ENCODE data around the gene XRCC5.

DNA sequence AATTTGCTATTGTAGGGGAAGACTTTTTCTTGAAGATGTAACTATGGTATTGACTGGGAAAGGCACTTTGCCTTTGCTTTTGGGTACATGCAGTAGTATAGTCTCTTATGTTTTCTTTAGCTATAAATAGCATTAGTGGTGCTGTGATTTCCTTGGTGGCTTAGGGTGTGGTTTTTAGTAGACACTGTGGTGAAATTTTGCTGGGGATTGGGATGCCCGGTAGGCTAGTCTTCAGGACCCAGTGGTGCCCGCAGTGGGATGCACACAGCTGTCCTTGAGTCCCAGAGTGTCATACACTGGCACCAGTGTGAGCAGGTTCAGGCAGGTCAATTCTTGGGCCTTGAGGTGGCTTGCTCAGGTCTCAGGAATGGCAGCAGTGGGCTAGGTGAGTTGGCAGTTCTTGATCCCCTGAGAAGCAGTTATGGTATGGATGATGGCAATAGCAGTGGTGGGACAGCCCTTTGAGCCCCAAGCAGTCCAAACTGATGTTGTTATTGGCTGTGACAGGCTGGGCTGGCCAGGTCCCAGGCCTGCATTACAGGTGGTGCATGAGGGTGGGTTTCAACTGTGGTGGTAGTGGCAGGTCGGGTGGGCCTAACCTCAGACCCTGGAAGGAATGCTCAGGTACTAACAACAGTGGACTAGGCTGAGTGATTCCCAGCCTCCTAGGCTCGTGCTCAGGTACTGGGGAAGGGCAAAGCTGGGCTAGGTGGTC is 124.3 kb downstream of the XRCC5 start:
- TF ChIP-seq, protein P1, sequence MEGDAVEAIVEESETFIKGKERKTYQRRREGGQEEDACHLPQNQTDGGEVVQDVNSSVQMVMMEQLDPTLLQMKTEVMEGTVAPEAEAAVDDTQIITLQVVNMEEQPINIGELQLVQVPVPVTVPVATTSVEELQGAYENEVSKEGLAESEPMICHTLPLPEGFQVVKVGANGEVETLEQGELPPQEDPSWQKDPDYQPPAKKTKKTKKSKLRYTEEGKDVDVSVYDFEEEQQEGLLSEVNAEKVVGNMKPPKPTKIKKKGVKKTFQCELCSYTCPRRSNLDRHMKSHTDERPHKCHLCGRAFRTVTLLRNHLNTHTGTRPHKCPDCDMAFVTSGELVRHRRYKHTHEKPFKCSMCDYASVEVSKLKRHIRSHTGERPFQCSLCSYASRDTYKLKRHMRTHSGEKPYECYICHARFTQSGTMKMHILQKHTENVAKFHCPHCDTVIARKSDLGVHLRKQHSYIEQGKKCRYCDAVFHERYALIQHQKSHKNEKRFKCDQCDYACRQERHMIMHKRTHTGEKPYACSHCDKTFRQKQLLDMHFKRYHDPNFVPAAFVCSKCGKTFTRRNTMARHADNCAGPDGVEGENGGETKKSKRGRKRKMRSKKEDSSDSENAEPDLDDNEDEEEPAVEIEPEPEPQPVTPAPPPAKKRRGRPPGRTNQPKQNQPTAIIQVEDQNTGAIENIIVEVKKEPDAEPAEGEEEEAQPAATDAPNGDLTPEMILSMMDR (optimal IDR thresholded peaks at IDR 0.05 in 1 of 3, IDR thresholded peaks at IDR 0.05 in 1 of 3, conservative IDR thresholded peaks at IDR 0.05 in 1 of 3; ENCODE audit: extremely low read depth in 1 of 3, insufficient read depth in 2 of 3, low read length in 3 of 3): no peak
- TF ChIP-seq EZH2 (IDR thresholded peaks at IDR 0.05; ENCODE audit: low read length): no peak
